ENCODE measurements around the gene GLT6D1.

GRCh38 chr9:135611142-135611874 is 28.0 kb downstream of the GLT6D1 start:
- TF ChIP-seq POLR2A (IDR thresholded peaks at IDR 0.05; ENCODE audit: low read depth, low read length), result no peak
- TF ChIP-seq CTCF (conservative IDR thresholded peaks at IDR 0.05; ENCODE audit: low read depth, low read length), result no peak
- no peak for TF ChIP-seq RAD21 (IDR thresholded peaks at IDR 0.05; ENCODE audit: low read length)
- no peak for TF ChIP-seq FOS (IDR thresholded peaks at IDR 0.05; ENCODE audit: low read depth, low read length)
- TF ChIP-seq CHD1 (IDR thresholded peaks at IDR 0.05; ENCODE audit: low read depth, low read length), result no peak
- TF ChIP-seq BHLHE40 (IDR thresholded peaks at IDR 0.05; ENCODE audit: low read depth, low read length), result no peak
- TF ChIP-seq CEBPB (IDR thresholded peaks at IDR 0.05; ENCODE audit: low read depth, low read length), result no peak
- no peak for TF ChIP-seq MXI1 (IDR thresholded peaks at IDR 0.05; ENCODE audit: borderline replicate concordance, low read depth, low read length)
- TF ChIP-seq RCOR1 (IDR thresholded peaks at IDR 0.05; ENCODE audit: insufficient replicate concordance, low read length), result no peak
- TF ChIP-seq MAFK (IDR thresholded peaks at IDR 0.05; ENCODE audit: low read depth, low read length), result no peak

Data from IMR-90 (cell line).